Uterus (tissue), 2 donors: Measurements from ENCODE around the gene TFF3.

Experiments used
- POLR2A ChIP-seq, 2 donors: fragments of 450-650 bp; IDR thresholded peaks; one replicate each; pipeline ENCODE4 v1.6.1; 2016; ENCODE audit warnings: antibody characterized with exemption in 2 of 2, mild to moderate bottlenecking in 1 of 2, moderate library complexity in 1 of 2
- TF ChIP-seq, protein P1 (sequence below), 4 experiments: fragments of 200-600 bp in 2 of 4; fragments of 450-650 bp in 2 of 4; sonication (generic) in 2 of 4; IDR thresholded peaks; one replicate each; pipeline ENCODE4 v1.5.1; 2016 to 2019; ENCODE audit warnings: antibody characterized with exemption in 4 of 4, mild to moderate bottlenecking in 2 of 4, moderate library complexity in 1 of 4

DNA sequence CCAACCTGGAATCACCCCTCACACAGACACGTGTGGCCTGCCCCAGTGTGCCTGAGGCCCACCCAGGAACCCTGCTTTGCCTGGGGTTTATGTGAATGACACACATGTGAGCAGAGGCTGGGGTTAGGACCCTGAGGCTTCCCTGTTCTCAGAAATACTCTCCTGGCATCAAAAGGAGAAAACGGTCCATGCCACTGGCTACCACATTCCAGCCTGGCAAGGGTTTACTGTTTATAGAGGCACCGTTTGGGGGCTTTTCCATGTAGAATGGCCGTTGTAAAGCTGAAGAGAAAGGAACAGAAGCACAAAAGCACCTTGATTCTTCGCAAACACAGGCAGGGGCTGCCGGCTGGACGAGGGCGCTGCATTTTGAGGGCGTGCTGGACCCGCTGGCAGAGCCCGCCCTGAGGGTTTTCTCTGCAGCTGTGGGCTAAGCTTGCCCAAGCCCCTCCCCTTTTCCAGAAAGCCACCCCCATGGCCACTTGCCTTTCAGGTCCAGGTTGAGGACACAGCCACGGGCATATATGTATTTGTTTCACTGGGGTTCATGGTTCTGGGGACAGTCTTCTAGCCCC lies 13.0 kb downstream of the TFF3 start:
- no peak for TF ChIP-seq POLR2A (IDR thresholded peaks at IDR 0.05)
- TF ChIP-seq, protein P1, sequence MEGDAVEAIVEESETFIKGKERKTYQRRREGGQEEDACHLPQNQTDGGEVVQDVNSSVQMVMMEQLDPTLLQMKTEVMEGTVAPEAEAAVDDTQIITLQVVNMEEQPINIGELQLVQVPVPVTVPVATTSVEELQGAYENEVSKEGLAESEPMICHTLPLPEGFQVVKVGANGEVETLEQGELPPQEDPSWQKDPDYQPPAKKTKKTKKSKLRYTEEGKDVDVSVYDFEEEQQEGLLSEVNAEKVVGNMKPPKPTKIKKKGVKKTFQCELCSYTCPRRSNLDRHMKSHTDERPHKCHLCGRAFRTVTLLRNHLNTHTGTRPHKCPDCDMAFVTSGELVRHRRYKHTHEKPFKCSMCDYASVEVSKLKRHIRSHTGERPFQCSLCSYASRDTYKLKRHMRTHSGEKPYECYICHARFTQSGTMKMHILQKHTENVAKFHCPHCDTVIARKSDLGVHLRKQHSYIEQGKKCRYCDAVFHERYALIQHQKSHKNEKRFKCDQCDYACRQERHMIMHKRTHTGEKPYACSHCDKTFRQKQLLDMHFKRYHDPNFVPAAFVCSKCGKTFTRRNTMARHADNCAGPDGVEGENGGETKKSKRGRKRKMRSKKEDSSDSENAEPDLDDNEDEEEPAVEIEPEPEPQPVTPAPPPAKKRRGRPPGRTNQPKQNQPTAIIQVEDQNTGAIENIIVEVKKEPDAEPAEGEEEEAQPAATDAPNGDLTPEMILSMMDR (IDR thresholded peaks at IDR 0.05) = no peak
